H1 (cell line): ENCODE results near the gene CIC. TPM values are rescaled to one million over a fixed set of nuclear protein-coding genes. Genes with fewer than 3 reads are reported as not detected.

Source experiments
- CTCF ChIA-PET: fragments of 300-600 bp; sonication (Branson Sonifier 250); formaldehyde crosslinking; loops from one replicate; lab custom pipeline; 2021; ENCODE audit not compliant: partially characterized antibody; lab: Charles Lee
- POLR2A ChIA-PET: fragments of 300-600 bp; sonication (Branson Sonifier 250); formaldehyde crosslinking; loops from one replicate; lab custom pipeline; 2021; ENCODE audit warnings: inconsistent platforms; ENCODE audit not compliant: partially characterized antibody; lab: Charles Lee
- DNase-seq, 2 experiments: peaks; one replicate each; pipeline versions ENCODE4 v3.0.0 to v3.0.0-alpha.2; 2010 to 2022; ENCODE audit warnings: low spot score in 2 of 2, low read depth in 1 of 2, mixed read lengths in 1 of 2
- FAIRE-seq: peaks from 2 replicates; lab custom pipeline; 2011; peaks lifted over from hg19 to GRCh38; lab: Jason Lieb, UNC
- H2AFZ ChIP-seq: 2 replicates; pipeline ENCODE4 v1.8.1; 2012; ENCODE audit warnings: low read length, inconsistent platforms
- H2AK5ac ChIP-seq: 2 replicates; pipeline ENCODE4 v1.6.1; 2013; ENCODE audit warnings: low read depth, low read length
- H2BK120ac ChIP-seq: replicated peaks from 2 replicates; pipeline ENCODE3; 2013; ENCODE audit warnings: low read depth, low read length, inconsistent platforms
- H2BK12ac ChIP-seq: 2 replicates; pipeline ENCODE4 v1.6.1; 2013; ENCODE audit warnings: low read depth, low read length
- H2BK15ac ChIP-seq: 2 replicates; pipeline ENCODE4 v1.6.1; 2013; ENCODE audit warnings: low read length
- H2BK20ac ChIP-seq: 2 replicates; pipeline ENCODE4 v1.6.1; 2013; ENCODE audit warnings: low read length
- H2BK5ac ChIP-seq: 2 replicates; pipeline ENCODE4 v1.6.1; 2013; ENCODE audit warnings: low read depth, low read length
- H3K14ac ChIP-seq: 2 replicates; pipeline ENCODE4 v1.6.1; 2013; ENCODE audit warnings: inconsistent platforms; ENCODE audit not compliant: insufficient read length
- H3K18ac ChIP-seq: 2 replicates; pipeline ENCODE4 v1.6.1; 2013; ENCODE audit warnings: low read length; ENCODE audit errors: extremely low read depth
- H3K23ac ChIP-seq: 2 replicates; pipeline ENCODE4 v1.6.1; 2013; ENCODE audit warnings: inconsistent platforms; ENCODE audit not compliant: insufficient read length
- H3K23me2 ChIP-seq: 2 replicates; pipeline ENCODE4 v1.6.1; 2013; ENCODE audit warnings: low read depth, low read length
- H3K27ac ChIP-seq: 2 replicates; pipeline ENCODE4 v1.6.1; 2011; ENCODE audit warnings: low read depth, low read length, inconsistent platforms
- H3K27me3 ChIP-seq, 4 experiments: replicated peaks in 1 of 4; 1 replicate in 1 of 4; 2 replicates in 3 of 4; pipeline versions ENCODE4 v1.6.1 to v1.8.1; 2011 to 2013; ENCODE audit warnings: low read length in 3 of 4, mild to moderate bottlenecking in 3 of 4, inconsistent platforms in 2 of 4, mixed read lengths in 2 of 4, moderate library complexity in 1 of 4; ENCODE audit not compliant: control insufficient read depth in 3 of 4, insufficient read depth in 3 of 4; ENCODE audit errors: extremely low read depth in 1 of 4
- H3K36me3 ChIP-seq, 4 experiments: 2 replicates each; pipeline versions ENCODE4 v1.6.1 to v1.8.1; 2011 to 2013; ENCODE audit warnings: mild to moderate bottlenecking in 4 of 4, low read length in 3 of 4, moderate library complexity in 2 of 4, control low read depth in 1 of 4, inconsistent platforms in 1 of 4; ENCODE audit not compliant: insufficient read depth in 4 of 4, control insufficient read depth in 2 of 4
- H3K4ac ChIP-seq: replicated peaks from 2 replicates; pipeline ENCODE3; 2013; ENCODE audit warnings: low read length, low read depth, mixed read lengths, inconsistent platforms; ENCODE audit not compliant: insufficient read length
- H3K4me1 ChIP-seq, 4 experiments: replicated peaks in 1 of 4; 1 replicate in 1 of 4; 2 replicates in 3 of 4; pipeline versions ENCODE4 v1.6.1 to v1.8.1; 2011 to 2013; ENCODE audit warnings: low read length in 3 of 4, inconsistent platforms in 2 of 4, mixed read lengths in 1 of 4; ENCODE audit not compliant: insufficient read depth in 4 of 4, control insufficient read depth in 3 of 4
- H3K4me2 ChIP-seq, 2 experiments: 2 replicates each; pipeline versions ENCODE4 v1.6.1 to v1.8.1; 2011 to 2013; ENCODE audit warnings: low read depth in 2 of 2, low read length in 2 of 2, control low read depth in 1 of 2, inconsistent platforms in 1 of 2, mild to moderate bottlenecking in 1 of 2; ENCODE audit not compliant: insufficient read depth in 1 of 2
- H3K4me3 ChIP-seq, 4 experiments: fragments of 200-600, 300-600 bp in 1 of 4; sonication (generic), shearing (Covaris generic), sonication (Bioruptor Twin) in 1 of 4; 2 replicates each; pipeline versions ENCODE4 v1.5.1 to v1.8.1; 2011 to 2016; ENCODE audit warnings: low read length in 4 of 4, low read depth in 3 of 4, control low read depth in 2 of 4, inconsistent platforms in 2 of 4, mild to moderate bottlenecking in 2 of 4, mixed read lengths in 1 of 4, moderate library complexity in 1 of 4; ENCODE audit not compliant: insufficient read depth in 2 of 4; ENCODE audit errors: extremely low read depth in 1 of 4
- H3K56ac ChIP-seq: replicated peaks from 2 replicates; pipeline ENCODE3; 2013; ENCODE audit warnings: low read depth, mild to moderate bottlenecking, mixed read lengths, low read length, inconsistent platforms; ENCODE audit not compliant: insufficient read length
- H3K79me1 ChIP-seq: 2 replicates; pipeline ENCODE4 v1.6.1; 2013; ENCODE audit warnings: low read depth, low read length, control low read depth
- H3K79me2 ChIP-seq, 2 experiments: 2 replicates each; pipeline versions ENCODE4 v1.6.1 to v1.8.1; 2012 to 2013; ENCODE audit warnings: low read length in 2 of 2, mild to moderate bottlenecking in 2 of 2, inconsistent platforms in 1 of 2; ENCODE audit not compliant: insufficient read depth in 2 of 2, control insufficient read depth in 1 of 2
- H3K9ac ChIP-seq, 4 experiments: replicated peaks in 1 of 4; 1 replicate in 1 of 4; 2 replicates in 3 of 4; pipeline versions ENCODE4 v1.6.1 to v1.8.1; 2011 to 2013; ENCODE audit warnings: low read depth in 3 of 4, low read length in 3 of 4, control low read depth in 2 of 4, mild to moderate bottlenecking in 2 of 4, moderate library complexity in 2 of 4, inconsistent platforms in 1 of 4; ENCODE audit errors: extremely low read depth in 1 of 4
- H3K9me3 ChIP-seq, 2 experiments: 2 replicates each; pipeline versions ENCODE4 v1.6.1 to v1.8.1; 2012 to 2013; ENCODE audit warnings: mild to moderate bottlenecking in 2 of 2, moderate library complexity in 2 of 2, control low read depth in 1 of 2, inconsistent platforms in 1 of 2, low read depth in 1 of 2, low read length in 1 of 2, mixed read lengths in 1 of 2; ENCODE audit not compliant: insufficient read depth in 2 of 2
- H4K20me1 ChIP-seq, 2 experiments: replicated peaks in 1 of 2; 2 replicates each; pipeline versions ENCODE3 to v1.8.1; 2011 to 2013; ENCODE audit warnings: inconsistent platforms in 2 of 2, low read length in 2 of 2, mild to moderate bottlenecking in 1 of 2; ENCODE audit not compliant: insufficient read depth in 2 of 2, control insufficient read depth in 1 of 2
- H4K5ac ChIP-seq: 2 replicates; pipeline ENCODE4 v1.6.1; 2013; ENCODE audit warnings: low read length, low read depth, mixed read lengths, inconsistent platforms; ENCODE audit not compliant: insufficient read length
- H4K8ac ChIP-seq: 2 replicates; pipeline ENCODE4 v1.8.0; 2013; ENCODE audit warnings: mild to moderate bottlenecking, moderate library complexity, low read length, inconsistent platforms; ENCODE audit not compliant: insufficient read depth; ENCODE audit errors: extremely low read depth
- H4K91ac ChIP-seq: replicated peaks from 2 replicates; pipeline ENCODE3; 2013; ENCODE audit warnings: low read length, mixed read lengths, inconsistent platforms; ENCODE audit not compliant: insufficient read length
- CEBPB ChIP-seq: IDR thresholded peaks from 2 replicates; pipeline ENCODE4 v1.6.1; 2012; ENCODE audit warnings: low read depth, low read length
- WGBS, 2 experiments: shearing (Covaris generic) in 1 of 2; methylation state at CpG; one replicate each; pipeline versions ENCODE4 v1.1.6 to v1.1.7; 2013 to 2015; ENCODE audit warnings: low lambda C conversion rate in 2 of 2, mixed read lengths in 2 of 2, inconsistent platforms in 1 of 2, low coverage in 1 of 2, missing lambda C conversion rate in 1 of 2; ENCODE audit not compliant: insufficient replicate concordance in 2 of 2, insufficient coverage in 1 of 2, insufficient read length in 1 of 2; ENCODE audit errors: extremely low coverage in 1 of 2, missing lambda C conversion rate in 1 of 2; 5-methylcytosine and 5-hydroxymethylcytosine counted together
- long read RNA-seq, 2 experiments: library from RNA in 1 of 2; library from capped mRNA in 1 of 2; stranded (forward); transcript quantifications; one replicate each; pipeline ENCODE4 v2.0.0, GENCODE V29; 2021; ENCODE audit warnings: inconsistent platforms in 1 of 2
- polyA minus RNA-seq, 3 experiments: library from RNA; depleted of rRNA, polyadenylated mRNA; stranded (reverse); fragments of >200 nt; gene quantifications; 1 replicate in 2 of 3; 2 replicates in 1 of 3; pipeline ENCODE4 v1.2.3, GENCODE V29; 2011
- polyA plus RNA-seq, 7 experiments: library from polyadenylated mRNA; depleted of rRNA in 3 of 7; stranded (reverse) in 5 of 7; unstranded in 2 of 7; fragments of >200 nt in 5 of 7; fragments of 200-250 nt in 2 of 7; gene quantifications; 1 replicate in 5 of 7; 2 replicates in 1 of 7; 4 replicates in 1 of 7; pipeline versions ENCODE4 v1.2.1 to v1.2.3, GENCODE V29; 2011 to 2013; ENCODE audit warnings: missing spikeins in 2 of 7, mixed read lengths in 2 of 7
- total RNA-seq: library from RNA; stranded (reverse); fragmentation: NEBNext Ultra II Directional; extraction: Animal tissue kit (Norgen Biotek cat#: 25700); gene quantifications from 2 replicates; pipeline ENCODE4 v1.2.1, GENCODE V29; 2021

Gene CIC
- total RNA-seq = 43.6 and 48.4 TPM in 2 replicates
- 13.2 and 23.1 TPM in 2 replicates for polyA plus RNA-seq (2011; rRNA removed)
- polyA plus RNA-seq (2011; cell fraction: cytosol; rRNA removed) = 12.9 TPM
- 85.4 TPM for polyA plus RNA-seq (2011; cell fraction: nucleus; rRNA removed)
- 26.5 to 45.2 TPM (median 39.7 TPM) in 4 replicates for polyA plus RNA-seq (2012, experiment 1 of 2)
- 24.2 TPM for polyA plus RNA-seq (2012, experiment 2 of 2)
- 28.3 TPM for polyA plus RNA-seq (2013, experiment 1 of 2)
- 27.0 TPM for polyA plus RNA-seq (2013, experiment 2 of 2)
- 3.7 and 5.1 TPM in 2 replicates for polyA minus RNA-seq (2011; rRNA and poly(A)+ RNA removed)
- polyA minus RNA-seq (2011; cell fraction: cytosol; rRNA and poly(A)+ RNA removed) = 18.2 TPM
- 17.1 TPM for polyA minus RNA-seq (2011; cell fraction: nucleus; rRNA and poly(A)+ RNA removed)
- long read RNA-seq, experiment 1, full-length matches to known transcripts = 2 of 30 reads
- long read RNA-seq, experiment 1, partial matches to known transcripts = 22 of 30 reads
- long read RNA-seq, experiment 1, other reads (novel, unspliced or antisense) = 6 of 30 reads
- long read RNA-seq, experiment 2 = 0 reads

DNA sequence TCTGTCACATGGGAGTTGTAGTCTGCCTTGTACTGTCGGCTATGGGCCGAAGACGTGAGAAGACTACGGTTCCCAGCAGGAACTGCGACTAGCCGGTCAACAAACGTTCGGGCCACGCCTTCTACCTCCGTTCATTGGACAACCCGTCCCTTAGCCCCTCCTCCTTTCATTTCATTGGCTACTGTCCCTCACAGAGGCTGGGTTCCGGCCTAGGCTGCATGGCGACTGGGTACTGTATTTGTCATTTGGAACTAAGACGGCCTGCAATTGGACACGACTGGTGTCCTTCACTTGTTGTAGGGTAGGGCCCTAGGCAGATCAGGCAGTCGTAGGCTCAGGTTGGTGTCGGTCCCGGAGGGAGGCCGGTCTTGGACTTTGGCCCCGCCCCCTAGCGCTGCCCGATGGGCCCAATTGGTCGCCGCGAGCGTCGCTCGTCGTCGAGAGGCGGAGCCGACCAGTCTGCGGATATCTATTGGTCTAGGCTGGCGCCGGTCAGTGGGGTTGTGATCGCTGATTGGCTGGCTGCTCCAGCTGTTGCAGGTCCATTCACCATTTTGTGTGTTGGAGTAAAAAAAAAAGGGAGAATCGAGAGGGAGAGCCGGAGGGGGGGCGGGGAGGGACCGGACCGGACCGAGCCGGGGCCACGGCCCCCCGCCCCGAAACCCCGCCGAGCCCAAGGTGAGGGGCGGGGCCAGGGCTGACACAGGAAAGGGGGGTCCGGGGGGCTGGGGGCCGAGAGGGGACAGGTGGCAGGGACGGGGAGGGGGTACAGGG, at the start of gene CIC:
Gene CIC (plus strand): TSS at position 549 of the 774 bp plus-strand sequence. CDS start 2,532 bp downstream, outside the sequence.
- H3K36me3 ChIP-seq = peaks cover 0 to 12% (median 0%) of the 10 kb centered on the region in 4 experiments; a peak in 1 of 8 replicates
- 1% methylated on average over 36 of the region's 52 CpGs; no CpG with 5 or more reads in 1 of the 2 experiments for WGBS, 2 experiments
- H3K4me3 ChIP-seq = peak within 1 kb of the TSS; percentile 75 to 99 (median 86)
- H3K27ac ChIP-seq = peak within 1 kb of the TSS; percentile 100
- peaks cover 5% of the 10 kb centered on the region for H3K79me1 ChIP-seq
- peak within 1 kb of the TSS; percentile 99 for H4K5ac ChIP-seq
- peak within 1 kb of the TSS; percentile 98 for H4K91ac ChIP-seq
- H3K56ac ChIP-seq = peak within 1 kb of the TSS; percentile 98
- no peak within 1 kb of the TSS for H3K14ac ChIP-seq
- H3K27me3 ChIP-seq = no peaks in the 10 kb centered on the region
- H2BK20ac ChIP-seq = peak within 1 kb of the TSS; percentile 84; the same call in 1 of the 2 replicates
- H2AFZ ChIP-seq = peak within 1 kb of the TSS; percentile 94; the same call in 1 of the 2 replicates
- H2BK120ac ChIP-seq = peak within 1 kb of the TSS; percentile 86
- H3K23ac ChIP-seq = no peak within 1 kb of the TSS
- CTCF ChIA-PET = interaction anchor here (1.5 to 3.1 kb wide), 2 partner anchors 10 to 13 kb away, joined by 6 to 17 read pairs; no protein-coding TSS in a partner anchor
- H2AK5ac ChIP-seq = no peak within 1 kb of the TSS
- peaks cover 0 to 9% of the 10 kb centered on the region in 2 experiments; a peak in 1 of 4 replicates for H3K79me2 ChIP-seq
- H3K23me2 ChIP-seq = peaks cover 10% of the 10 kb centered on the region; the same call in 1 of the 2 replicates
- peaks cover 2 to 21% (median 10%) of the 10 kb centered on the region in 4 experiments for H3K4me1 ChIP-seq
- H4K8ac ChIP-seq = peak within 1 kb of the TSS; percentile 99; the same call in 1 of the 2 replicates
- peak within 1 kb of the TSS; percentile 86 to 98 for H3K4me2 ChIP-seq
- no peaks in the 10 kb centered on the region for H3K9me3 ChIP-seq
- H3K18ac ChIP-seq = peak within 1 kb of the TSS; percentile 100
- peak; percentile 99 for FAIRE-seq
- peak; percentile 99 to 100 for DNase-seq
- H4K20me1 ChIP-seq = peaks cover 0 to 4% of the 10 kb centered on the region in 2 experiments
- no peak within 1 kb of the TSS for H2BK15ac ChIP-seq
- POLR2A ChIA-PET = interaction anchor here (1.0 to 4.1 kb wide), 2 partner anchors 12 to 20 kb away, joined by 3 to 27 read pairs; no protein-coding TSS in a partner anchor
- H2BK5ac ChIP-seq = peak within 1 kb of the TSS; percentile 99
- peak within 1 kb of the TSS; percentile 93 for H2BK12ac ChIP-seq
- peak within 1 kb of the TSS; percentile 87 to 100 (median 98) for H3K9ac ChIP-seq
- H3K4ac ChIP-seq = no peak within 1 kb of the TSS
- no peak for TF ChIP-seq CEBPB
